Amniotic epithelial cell (primary cell): Measurements from ENCODE around the gene ZKSCAN3.
A peak's percentile ranks its signal among the peaks of the same experiment; 100 is the strongest.
"Not testable (repeated sequence)": the region's sequence is repeated elsewhere in the genome, so short reads cannot be mapped to it uniquely, and the experiment has no call there.

ENCODE experiments used
- DNase-seq: peaks from one replicate; pipeline ENCODE4 v3.0.0-alpha.2; 2010; ENCODE audit warnings: low read depth

Gene ZKSCAN3

DNA sequence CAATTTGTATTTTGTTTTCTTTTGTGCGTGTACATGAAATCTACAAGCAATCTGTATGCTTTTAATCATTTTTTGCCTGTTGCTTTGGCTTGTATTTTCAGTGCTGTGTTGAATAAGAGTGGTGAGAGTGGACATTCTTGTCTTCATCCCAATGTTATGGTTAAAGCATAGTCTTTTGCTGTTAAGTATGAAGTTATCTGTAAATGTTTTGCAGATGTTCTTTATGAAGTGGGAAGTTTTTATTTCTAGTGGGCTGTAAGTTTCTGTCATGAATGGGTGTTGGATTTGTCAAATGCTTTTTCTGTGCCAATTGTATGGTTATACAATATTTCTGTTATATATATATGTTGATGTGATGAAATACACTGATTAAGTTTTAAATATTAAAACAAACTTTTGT, 24.2 kb downstream of the ZKSCAN3 start:
- no peak for DNase-seq

GRCh38 chr6:28377879-28378278, 28.1 kb downstream of the ZKSCAN3 start:
- no peak for DNase-seq

GRCh38 chr6:28378644-28379043, 28.9 kb downstream of the ZKSCAN3 start:
- DNase-seq = no peak

DNA sequence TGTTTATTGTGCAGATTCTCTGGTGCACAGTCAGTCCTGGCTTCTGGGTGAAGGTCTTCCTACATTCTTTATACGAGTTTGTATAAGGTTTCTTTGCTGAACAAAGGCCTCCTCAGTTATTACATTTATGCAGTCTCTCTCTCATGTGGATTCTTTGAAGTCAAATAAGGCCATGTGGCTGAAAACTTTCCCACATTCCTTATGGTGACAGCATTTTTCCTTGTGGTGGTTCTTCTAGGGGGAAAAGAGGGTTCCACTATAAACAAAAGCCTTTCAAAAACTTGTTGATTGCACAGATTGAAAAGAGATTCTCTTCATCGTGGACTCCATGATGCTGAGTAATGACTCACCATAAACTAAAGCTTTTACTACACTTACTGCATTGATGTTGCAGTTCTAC, 30.6 kb downstream of the ZKSCAN3 start:
- no peak for DNase-seq

DNA sequence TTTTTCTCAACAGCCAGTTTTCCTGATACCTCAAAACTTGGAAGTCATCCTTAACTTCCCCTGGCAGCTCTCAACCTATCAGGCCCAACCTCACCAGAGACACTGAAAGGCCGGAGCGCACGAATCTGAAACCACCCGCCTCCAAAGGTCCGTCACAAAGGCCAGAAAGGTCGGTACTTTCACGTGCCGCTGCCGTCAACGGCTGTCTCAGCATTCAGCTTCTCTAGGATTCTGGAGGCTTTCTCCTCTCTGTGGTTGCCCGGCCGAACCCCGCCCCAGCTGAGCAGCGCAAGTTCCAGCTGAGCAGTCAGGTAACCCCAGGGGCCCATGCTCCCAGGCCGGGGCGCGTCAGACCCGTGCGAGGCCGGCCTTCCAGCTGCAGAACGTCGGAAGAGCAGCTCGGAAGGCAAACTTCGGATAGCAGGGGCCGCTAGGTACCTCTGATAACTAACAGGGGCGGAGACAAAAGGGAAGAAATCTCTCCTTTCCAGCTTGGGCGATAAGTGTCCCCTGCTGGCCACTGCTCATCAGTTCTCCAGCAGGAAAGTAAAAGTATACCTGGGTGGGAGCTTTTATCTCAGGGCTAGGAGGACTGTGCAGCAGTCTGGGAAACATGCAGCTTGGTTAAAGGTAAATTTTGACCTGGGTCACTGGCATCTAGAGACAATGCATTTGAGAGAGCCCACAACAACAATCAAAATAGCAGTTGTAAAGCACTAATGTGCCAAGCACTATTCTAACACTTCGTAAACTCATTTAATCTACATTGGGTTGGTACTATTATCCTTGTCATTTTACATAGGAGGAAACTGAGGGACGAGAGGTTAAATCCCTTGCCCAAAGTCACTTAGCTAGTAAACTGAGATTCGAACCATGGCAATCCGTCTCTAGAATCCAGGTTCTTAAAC, 33.7 kb downstream of the ZKSCAN3 start:
- peak; percentile 91 for DNase-seq

DNA sequence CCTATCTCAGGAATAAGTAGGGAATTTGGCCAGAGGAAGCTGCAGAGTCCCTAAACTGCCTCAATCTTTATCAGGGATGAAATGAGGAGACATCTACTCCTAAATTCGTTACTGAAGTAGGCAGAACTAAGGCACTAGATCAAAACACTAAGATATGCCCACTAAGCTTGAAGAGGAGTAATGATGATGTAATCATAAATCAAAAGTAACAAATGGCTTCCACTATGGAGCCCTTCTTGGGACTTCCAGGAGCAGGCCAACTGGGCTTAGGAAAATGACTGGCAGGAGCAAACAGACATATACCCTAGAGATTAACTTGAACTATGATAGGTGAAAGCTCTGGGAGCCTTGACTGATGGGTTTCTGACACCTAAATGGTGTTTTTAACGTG, 34.4 kb downstream of the ZKSCAN3 start:
- DNase-seq = no peak

- peak; percentile 13 for DNase-seq
These were observed 40.9 kb downstream of the ZKSCAN3 start for GRCh38 chr6:28390688-28391087.

GRCh38 chr6:28393912-28394662, 44.3 kb downstream of the ZKSCAN3 start:
- DNase-seq = no peak

GRCh38 chr6:28395918-28396317, 46.2 kb downstream of the ZKSCAN3 start:
- no peak for DNase-seq

GRCh38 chr6:28399350-28400121, 49.8 kb downstream of the ZKSCAN3 start, which contains the start of gene ZSCAN12:
TSS of gene ZSCAN12 (minus strand) at chr6:28399747. CDS start at chr6:28398405, 1,342 bp downstream.
- peak; percentile 86 for DNase-seq

DNA sequence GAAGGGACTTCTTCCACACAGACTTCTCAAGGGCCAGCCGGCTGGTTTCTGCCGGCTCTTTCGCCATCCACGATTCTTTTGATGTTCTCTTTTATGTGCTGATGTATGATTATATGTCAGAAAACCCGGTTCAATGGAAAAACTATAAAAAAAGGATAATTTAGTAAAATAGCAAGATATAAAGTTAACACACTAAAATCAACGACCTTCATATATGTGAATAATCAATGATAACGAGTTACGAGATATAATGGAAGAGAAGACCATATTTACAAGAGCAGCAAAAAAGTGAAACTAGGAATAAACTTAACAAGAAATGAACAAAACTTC, 50.3 kb downstream of the ZKSCAN3 start:
- DNase-seq = no peak

DNA sequence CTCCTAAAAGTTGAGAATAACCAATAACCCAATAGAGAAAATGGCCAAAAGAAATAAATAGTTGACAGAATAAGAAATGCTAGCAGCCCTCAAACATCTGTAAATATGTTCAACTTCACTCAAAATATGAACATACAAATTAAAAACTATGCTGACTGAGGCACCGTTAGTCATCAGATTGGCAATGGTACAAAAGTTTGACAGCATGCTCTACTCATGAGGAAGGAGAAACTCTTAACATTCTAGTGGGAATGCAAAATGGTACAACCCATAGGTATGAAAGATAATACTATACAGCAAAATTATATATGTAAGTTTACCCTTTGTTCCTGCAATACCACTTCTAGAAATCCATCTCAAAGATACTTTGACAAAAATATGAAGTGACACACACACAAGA, 51.4 kb downstream of the ZKSCAN3 start:
- no peak for DNase-seq

DNA sequence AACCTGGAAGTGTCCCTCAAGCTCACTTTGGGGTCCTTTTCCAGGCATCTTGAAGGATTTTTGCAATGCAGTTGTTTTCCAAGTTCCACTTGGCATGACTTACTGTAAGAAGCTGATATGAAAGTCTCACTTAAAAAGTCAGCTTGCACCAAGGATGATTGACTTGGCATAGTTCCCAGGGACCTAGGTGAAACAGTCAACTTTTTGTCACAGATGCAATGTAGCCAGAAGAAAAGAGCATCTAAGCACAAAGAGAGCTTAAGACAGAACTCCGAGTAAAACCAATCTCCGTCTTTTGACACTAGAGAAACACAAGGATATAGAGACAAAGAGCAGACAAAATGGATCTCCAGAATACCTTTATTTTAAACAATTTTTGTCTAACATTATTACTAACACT, 52.5 kb downstream of the ZKSCAN3 start:
- no peak for DNase-seq

GRCh38 chr6:28403923-28404322, 54.2 kb downstream of the ZKSCAN3 start:
- DNase-seq = not testable (repeated sequence)

DNA sequence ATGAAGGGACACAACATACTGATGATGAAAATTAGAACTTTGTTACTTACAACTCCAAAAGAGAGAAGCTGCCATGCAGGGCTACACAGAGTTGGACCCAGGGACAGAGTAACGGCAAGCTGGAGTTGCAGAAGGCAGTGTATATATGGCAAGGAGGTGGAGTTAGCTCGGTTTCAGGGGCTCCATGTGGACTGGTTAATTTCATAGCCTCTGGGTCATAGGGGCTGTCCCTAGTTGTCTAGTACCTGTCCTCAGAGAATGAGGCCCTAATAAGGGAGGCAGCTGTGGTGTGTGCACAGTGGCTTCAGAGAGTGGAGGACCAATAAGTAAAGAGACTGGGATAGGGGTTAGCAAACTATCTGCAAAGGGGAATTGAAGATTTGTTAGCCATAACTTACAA, 57.7 kb downstream of the ZKSCAN3 start:
- no peak for DNase-seq

GRCh38 chr6:28408076-28408802, 58.5 kb downstream of the ZKSCAN3 start:
- peak; percentile 73 for DNase-seq

DNA sequence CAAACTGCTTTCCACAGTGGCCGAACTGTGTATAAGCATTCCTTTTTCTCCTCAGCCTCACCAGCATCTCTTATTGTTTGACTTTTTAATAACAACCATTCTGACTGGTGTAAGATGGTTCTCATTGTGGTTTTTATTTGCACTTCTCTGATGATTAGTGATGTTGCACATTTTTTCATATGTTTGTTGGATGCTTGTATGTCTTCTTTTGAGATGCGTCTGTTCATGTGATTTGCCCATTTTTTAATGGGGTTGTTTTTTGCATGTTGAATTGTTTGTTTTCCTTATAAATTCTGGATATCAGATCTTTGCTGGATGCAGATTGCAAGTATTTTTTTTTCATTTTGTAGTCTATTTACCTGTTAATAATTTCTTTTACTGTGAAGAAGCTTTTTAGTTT, 61.0 kb downstream of the ZKSCAN3 start:
- no peak for DNase-seq

DNA sequence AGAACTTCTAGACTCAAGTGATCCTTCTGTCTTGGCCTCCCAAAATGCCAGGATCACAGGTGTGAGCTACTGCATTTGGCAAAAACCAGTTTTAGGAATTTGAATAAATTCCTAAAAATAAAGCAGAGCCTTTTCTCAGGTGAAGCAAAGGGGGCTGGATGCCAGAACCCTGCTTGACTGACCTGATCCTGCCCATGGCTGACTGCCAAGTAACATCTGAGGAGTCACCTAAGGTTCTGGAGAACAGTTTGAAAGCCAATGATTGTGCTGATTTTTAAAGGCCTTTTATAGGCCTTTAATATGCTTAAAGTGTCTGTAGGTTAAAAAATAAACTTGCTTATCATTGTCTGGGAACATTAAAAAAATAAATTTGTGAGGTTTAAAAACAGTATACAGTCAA, 63.9 kb downstream of the ZKSCAN3 start:
- no peak for DNase-seq
